ENCODE data around the gene ACTL6B. TPM values are rescaled to one million over a fixed set of nuclear protein-coding genes. Genes with fewer than 3 reads are reported as not detected.

Gene ACTL6B
- total RNA-seq, 1 experiment from 2014 or later, result not detected

DNA sequence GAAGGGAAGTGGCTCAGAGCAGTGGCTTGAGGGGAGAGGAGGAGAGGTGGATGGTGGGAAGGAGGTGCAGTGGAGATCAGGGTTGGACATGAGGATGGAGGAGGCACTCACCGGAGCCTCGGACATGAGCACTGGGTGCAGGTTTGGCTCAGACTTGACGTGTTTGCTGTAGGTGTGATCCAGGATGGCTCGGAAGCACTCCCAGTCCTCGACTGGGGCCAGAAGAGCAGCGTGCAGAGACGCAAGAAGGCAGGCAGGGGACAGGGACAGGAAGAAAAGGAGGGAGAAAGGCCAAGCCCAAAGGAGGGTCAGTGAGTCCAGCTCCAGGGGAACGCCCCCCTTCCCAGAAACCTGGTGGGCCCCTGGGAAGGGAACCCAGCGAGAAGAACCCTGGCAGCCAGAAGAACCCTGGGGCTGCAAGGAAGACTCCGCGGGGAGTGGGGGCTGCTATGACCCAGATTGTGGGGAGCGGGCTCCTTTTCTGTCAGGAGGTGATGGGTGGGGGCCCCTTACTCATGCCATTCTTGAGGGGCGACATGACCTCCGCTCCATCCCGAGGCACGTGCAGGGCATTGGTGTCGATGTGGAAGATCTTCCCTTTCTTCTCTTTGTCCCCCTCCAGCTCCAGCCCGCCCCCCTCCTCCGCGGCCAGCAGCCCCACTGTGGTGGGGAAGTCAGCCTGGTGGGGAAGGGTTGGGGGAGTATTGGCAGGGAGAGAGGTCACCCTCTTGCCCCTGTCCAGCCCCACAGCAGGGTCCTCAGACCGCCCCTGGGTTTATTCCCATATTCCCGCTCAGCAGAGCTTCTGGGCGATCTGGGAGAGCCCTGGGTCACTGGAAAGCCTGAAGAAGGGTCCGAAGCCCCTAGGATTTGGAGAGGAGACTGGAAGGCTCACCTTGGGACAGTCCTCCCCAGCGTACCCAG is 1.1 kb downstream of the ACTL6B start:
- Histone ChIP-seq H3K36me3 (ENCODE audit: control insufficient read depth, insufficient read depth, low read length) (no peaks in the 10 kb centered on the region), H3K9me3 (no peaks in the 10 kb centered on the region), H3K4me3 (ENCODE audit: low read depth, low read length) (no peak overlapping the region), H3K27me3 (replicated peaks; ENCODE audit: control insufficient read depth, insufficient read depth, low read length) (no peaks in the 10 kb centered on the region; the same call in 1 of the 2 replicates), H3K4me1 (peaks cover 6% of the 10 kb centered on the region)
- Mint-ChIP-seq H3K4me3 (ENCODE audit: unreplicated experiment) (no peak overlapping the region), H3K27me3 (ENCODE audit: insufficient read depth, unreplicated experiment) (no peaks in the 10 kb centered on the region), H3K4me1 (ENCODE audit: low read depth, unreplicated experiment) (peaks cover 4% of the 10 kb centered on the region), H3K9me3 (ENCODE audit: unreplicated experiment) (no peaks in the 10 kb centered on the region), H3K27ac (ENCODE audit: unreplicated experiment) (no peak overlapping the region), H3K36me3 (ENCODE audit: insufficient read depth, unreplicated experiment) (no peaks in the 10 kb centered on the region)
- no peak for DNase-seq
- BruUV-seq (replicated peaks), result no TSS peak
- intact Hi-C loops (cut with micrococcal nuclease; ENCODE audit: unreplicated experiment), result no loop called here
- no peak for TF ChIP-seq CTCF (IDR thresholded peaks at IDR 0.05; ENCODE audit: insufficient read depth in 1 of 2, low read depth in 1 of 2, low read length in 1 of 2, severe bottlenecking in 1 of 2, unreplicated experiment in 1 of 2)
- POLR2A ChIA-PET, result interaction anchor here (0.6 kb wide), 1 partner anchor 43 kb away, joined by 3 read pairs; no protein-coding TSS in a partner anchor
- CTCF ChIA-PET, result no interaction called here

DNA sequence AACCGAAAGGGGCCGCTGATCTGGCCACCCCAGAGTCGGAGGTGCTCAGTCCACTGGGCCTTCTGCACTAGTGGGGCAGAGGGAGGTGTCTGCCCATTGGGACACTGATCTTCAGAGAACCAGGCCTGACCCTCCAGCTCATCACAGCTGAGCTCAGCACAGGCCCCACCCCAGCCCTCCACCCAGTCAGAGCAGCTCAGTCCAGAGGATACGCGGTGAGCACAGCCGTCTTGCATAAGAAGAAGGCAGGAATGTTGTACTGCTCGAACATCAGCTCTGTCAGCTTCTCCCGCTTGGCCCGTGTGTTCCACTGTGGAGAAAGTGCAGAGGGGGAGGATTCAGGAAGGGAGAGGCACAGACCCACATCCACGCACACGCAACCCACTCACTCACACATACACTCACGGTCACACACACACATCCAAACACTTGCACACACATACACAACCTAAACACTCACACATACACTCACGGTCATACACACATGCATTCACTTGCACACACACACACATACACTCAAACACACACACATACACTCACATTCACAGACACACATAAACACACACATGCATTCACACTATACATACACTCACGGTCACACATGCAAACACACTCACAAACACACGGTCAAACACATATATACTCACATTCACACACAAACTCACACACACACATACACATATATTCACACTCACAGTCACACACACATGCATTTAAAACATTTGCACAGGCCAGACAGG is 6.3 kb downstream of the ACTL6B start:
- H3K4me1 Mint-ChIP-seq (ENCODE audit: low read depth, unreplicated experiment), result peaks cover 7% of the 10 kb centered on the region
- no peak overlapping the region for H3K27ac Mint-ChIP-seq (ENCODE audit: unreplicated experiment)
- Histone ChIP-seq H3K4me1 (peaks cover 6% of the 10 kb centered on the region), H3K4me3 (ENCODE audit: low read depth, low read length) (no peak overlapping the region), H3K36me3 (ENCODE audit: control insufficient read depth, insufficient read depth, low read length) (no peaks in the 10 kb centered on the region), H3K27me3 (replicated peaks; ENCODE audit: control insufficient read depth, insufficient read depth, low read length) (no peaks in the 10 kb centered on the region), H3K9me3 (no peaks in the 10 kb centered on the region)
- H3K36me3 Mint-ChIP-seq (ENCODE audit: insufficient read depth, unreplicated experiment), result no peaks in the 10 kb centered on the region
- peak; percentile 71 to 73 for DNase-seq
- TF ChIP-seq CTCF (IDR thresholded peaks at IDR 0.05; ENCODE audit: insufficient read depth in 1 of 2, low read depth in 1 of 2, low read length in 1 of 2, severe bottlenecking in 1 of 2, unreplicated experiment in 1 of 2), result no peak
- H3K4me3 Mint-ChIP-seq (ENCODE audit: unreplicated experiment), result no peak overlapping the region
- POLR2A ChIA-PET, result interaction anchor here (0.5 to 0.7 kb wide), 3 partner anchors 37 to 220 kb away, joined by 3 to 4 read pairs (median 4); partner anchors contain the start of genes MOSPD3 and POP7
- intact Hi-C loops (cut with micrococcal nuclease; ENCODE audit: unreplicated experiment), result loop anchor here (1.0 kb wide), 1 partner anchor 37 kb away; no protein-coding TSS in a partner anchor
- no peaks in the 10 kb centered on the region for H3K27me3 Mint-ChIP-seq (ENCODE audit: insufficient read depth, unreplicated experiment)
- CTCF ChIA-PET, result interaction anchor here (0.6 to 2.2 kb wide), 4 partner anchors 16 to 450 kb away, joined by 3 to 14 read pairs (median 9); partner anchors contain the start of gene POP7
- BruUV-seq (replicated peaks), result no TSS peak
- H3K9me3 Mint-ChIP-seq (ENCODE audit: unreplicated experiment), result no peaks in the 10 kb centered on the region

DNA sequence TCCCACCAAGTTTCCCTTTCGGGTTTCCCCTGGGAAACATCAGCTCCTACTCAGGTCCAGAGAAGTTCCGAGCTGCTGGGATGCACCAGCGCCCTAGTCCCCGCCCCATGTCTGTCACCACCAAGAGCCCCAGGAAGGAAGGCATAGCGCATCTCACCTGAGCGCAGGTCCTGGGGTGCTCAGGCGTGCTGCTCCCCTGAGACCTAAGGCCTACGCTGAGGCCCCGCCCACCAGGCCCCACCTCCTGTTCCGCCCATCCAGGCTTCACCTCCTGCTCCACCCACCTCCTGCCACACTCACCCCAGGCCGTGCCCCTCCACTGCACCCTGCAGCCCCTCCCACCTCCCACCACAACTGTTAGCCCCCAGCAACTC is 13.7 kb downstream of the ACTL6B start:
- intact Hi-C loops (cut with micrococcal nuclease; ENCODE audit: unreplicated experiment), result no loop called here
- H3K27me3 ChIP-seq (replicated peaks; ENCODE audit: control insufficient read depth, insufficient read depth, low read length), result no peaks in the 10 kb centered on the region
- H3K9me3 ChIP-seq, result no peaks in the 10 kb centered on the region
- no peak for DNase-seq
- no peaks in the 10 kb centered on the region for H3K4me1 Mint-ChIP-seq (ENCODE audit: low read depth, unreplicated experiment)
- H3K36me3 Mint-ChIP-seq (ENCODE audit: insufficient read depth, unreplicated experiment), result no peaks in the 10 kb centered on the region
- H3K9me3 Mint-ChIP-seq (ENCODE audit: unreplicated experiment), result no peaks in the 10 kb centered on the region
- H3K4me3 Mint-ChIP-seq (ENCODE audit: unreplicated experiment), result no peak overlapping the region
- BruUV-seq (replicated peaks), result no TSS peak
- no peaks in the 10 kb centered on the region for H3K27me3 Mint-ChIP-seq (ENCODE audit: insufficient read depth, unreplicated experiment)
- no peak overlapping the region for H3K27ac Mint-ChIP-seq (ENCODE audit: unreplicated experiment)
- ChIA-PET POLR2A (no interaction called here), CTCF (no interaction called here)
- no peak for TF ChIP-seq CTCF (IDR thresholded peaks at IDR 0.05; ENCODE audit: insufficient read depth in 1 of 2, low read depth in 1 of 2, low read length in 1 of 2, severe bottlenecking in 1 of 2, unreplicated experiment in 1 of 2)
- H3K36me3 ChIP-seq (ENCODE audit: control insufficient read depth, insufficient read depth, low read length), result no peaks in the 10 kb centered on the region
- H3K4me3 ChIP-seq (ENCODE audit: low read depth, low read length), result no peak overlapping the region
- H3K4me1 ChIP-seq, result no peaks in the 10 kb centered on the region

Data from Caco-2 (cell line).